ENCODE data around the gene HCN4.

Gene HCN4

GRCh38 chr15:73298522-73299245, 70.1 kb downstream of the HCN4 start:
- TF ChIP-seq Cebpa-rat (IDR thresholded peaks at IDR 0.05), result no peak
- Histone ChIP-seq H3K4me2 (0 out of 22 replicates have a peak overlapping the region, but pooled peaks of 2 of the 11 experiments have one; percentile 0 to 10), H3K4me1 (peaks cover 12 to 42% (median 23%) of the 10 kb centered on the region in 10 experiments), H3K36me3 (peaks cover 0 to 41% (median 9%) of the 10 kb centered on the region in 11 experiments; a peak in 10 of 22 replicates), H3K4me3 (no peak overlapping the region), H4K20me1 (peaks cover 0 to 2% (median 0%) of the 10 kb centered on the region in 11 experiments; a peak in 1 of 22 replicates), H3K9ac (no peak overlapping the region), H3K9me3 (replicated peaks in 1 of 11) (no peaks in the 10 kb centered on the region), H3K27me3 (no peaks in the 10 kb centered on the region), H3K27ac (no peak overlapping the region)

GRCh38 chr15:73296609-73297353, 72.0 kb downstream of the HCN4 start:
- peak overlapping the region in 2 of 11 experiments; percentile 31 to 42; a peak in 2 of 22 replicates for H3K27ac ChIP-seq
- H3K36me3 ChIP-seq, result peaks cover 0 to 39% (median 5%) of the 10 kb centered on the region in 11 experiments; a peak in 10 of 22 replicates
- no peak overlapping the region for H3K9ac ChIP-seq
- no peaks in the 10 kb centered on the region for H3K9me3 ChIP-seq (replicated peaks in 1 of 11)
- H3K27me3 ChIP-seq, result no peaks in the 10 kb centered on the region
- no peaks in the 10 kb centered on the region for H4K20me1 ChIP-seq
- no peak overlapping the region for H3K4me2 ChIP-seq
- H3K4me1 ChIP-seq, result peaks cover under 1 to 22% (median 6%) of the 10 kb centered on the region in 10 experiments; a peak in 18 of 20 replicates
- TF ChIP-seq Cebpa-rat (IDR thresholded peaks at IDR 0.05), result no peak
- no peak overlapping the region for H3K4me3 ChIP-seq

- no peaks in the 10 kb centered on the region for H4K20me1 ChIP-seq
- H3K27ac ChIP-seq, result peak overlapping the region in 3 of 11 experiments; percentile 31 to 42 (median 31); a peak in 5 of 22 replicates
- peaks cover 0 to 20% (median 4%) of the 10 kb centered on the region in 10 experiments; a peak in 9 of 20 replicates for H3K4me1 ChIP-seq
- H3K27me3 ChIP-seq, result no peaks in the 10 kb centered on the region
- no peak for TF ChIP-seq Cebpa-rat (IDR thresholded peaks at IDR 0.05)
- peak overlapping the region in 5 of 11 experiments; percentile 30 to 47 (median 43); a peak in 9 of 22 replicates for H3K4me2 ChIP-seq
- H3K36me3 ChIP-seq, result peaks cover 0 to 32% (median 5%) of the 10 kb centered on the region in 11 experiments; a peak in 10 of 22 replicates
- H3K9ac ChIP-seq, result no peak overlapping the region
- no peaks in the 10 kb centered on the region for H3K9me3 ChIP-seq (replicated peaks in 1 of 11)
- H3K4me3 ChIP-seq, result no peak overlapping the region
These were observed 73.0 kb downstream of the HCN4 start for GRCh38 chr15:73295630-73296286.

GRCh38 chr15:73293773-73294172, 75.0 kb downstream of the HCN4 start:
- TF ChIP-seq Cebpa-rat (IDR thresholded peaks at IDR 0.05), result no peak
- Histone ChIP-seq H3K4me3 (no peak overlapping the region), H3K27ac (no peak overlapping the region), H3K9ac (no peak overlapping the region), H3K4me2 (no peak overlapping the region), H3K9me3 (replicated peaks in 1 of 11) (no peaks in the 10 kb centered on the region), H3K36me3 (peaks cover 0 to 42% (median 22%) of the 10 kb centered on the region in 11 experiments; a peak in 12 of 22 replicates), H4K20me1 (no peaks in the 10 kb centered on the region), H3K4me1 (peaks cover 0 to 25% (median 4%) of the 10 kb centered on the region in 10 experiments; a peak in 11 of 20 replicates), H3K27me3 (no peaks in the 10 kb centered on the region)

- no peak overlapping the region for H3K4me3 ChIP-seq
- no peaks in the 10 kb centered on the region for H3K27me3 ChIP-seq
- H3K4me1 ChIP-seq, result peaks cover 10 to 43% (median 15%) of the 10 kb centered on the region in 10 experiments
- H3K27ac ChIP-seq, result no peak overlapping the region
- peaks cover 0 to 36% (median 26%) of the 10 kb centered on the region in 11 experiments; a peak in 12 of 22 replicates for H3K36me3 ChIP-seq
- no peaks in the 10 kb centered on the region for H3K9me3 ChIP-seq (replicated peaks in 1 of 11)
- no peak overlapping the region for H3K4me2 ChIP-seq
- no peak overlapping the region for H3K9ac ChIP-seq
- H4K20me1 ChIP-seq, result no peaks in the 10 kb centered on the region
- no peak for TF ChIP-seq Cebpa-rat (IDR thresholded peaks at IDR 0.05)
These were observed 77.3 kb downstream of the HCN4 start for GRCh38 chr15:73291441-73291840.

GRCh38 chr15:73287019-73287418, 81.7 kb downstream of the HCN4 start:
- Histone ChIP-seq H3K4me1 (peaks cover 10 to 43% (median 24%) of the 10 kb centered on the region in 10 experiments), H3K4me3 (no peak overlapping the region), H3K36me3 (peaks cover 7 to 42% (median 30%) of the 10 kb centered on the region in 11 experiments; a peak in 15 of 22 replicates), H3K9ac (peak overlapping the region in 4 of 11 experiments; percentile 40 to 61 (median 48); a peak in 7 of 22 replicates), H3K9me3 (replicated peaks in 1 of 11) (no peaks in the 10 kb centered on the region), H3K27ac (peak overlapping the region in 8 of 11 experiments; percentile 41 to 79 (median 56); a peak in 15 of 22 replicates), H3K4me2 (peak overlapping the region; percentile 14 to 72 (median 51); a peak in 21 of 22 replicates), H4K20me1 (no peaks in the 10 kb centered on the region), H3K27me3 (no peaks in the 10 kb centered on the region)
- TF ChIP-seq Cebpa-rat (IDR thresholded peaks at IDR 0.05), result peak in 1 of 11 experiments; percentile 60; a peak in 1 of 22 replicates

GRCh38 chr15:73286311-73286710, 82.4 kb downstream of the HCN4 start:
- H3K4me1 ChIP-seq, result peaks cover 10 to 43% (median 24%) of the 10 kb centered on the region in 10 experiments
- H3K4me2 ChIP-seq, result peak overlapping the region in 7 of 11 experiments; percentile 49 to 72 (median 60); a peak in 14 of 22 replicates
- no peaks in the 10 kb centered on the region for H3K9me3 ChIP-seq (replicated peaks in 1 of 11)
- H3K27me3 ChIP-seq, result no peaks in the 10 kb centered on the region
- no peaks in the 10 kb centered on the region for H4K20me1 ChIP-seq
- peak overlapping the region in 4 of 11 experiments; percentile 5 to 61 (median 32); a peak in 6 of 22 replicates for H3K9ac ChIP-seq
- no peak overlapping the region for H3K4me3 ChIP-seq
- no peak for TF ChIP-seq Cebpa-rat (IDR thresholded peaks at IDR 0.05)
- peaks cover 7 to 41% (median 30%) of the 10 kb centered on the region in 11 experiments; a peak in 15 of 22 replicates for H3K36me3 ChIP-seq
- H3K27ac ChIP-seq, result peak overlapping the region in 8 of 11 experiments; percentile 10 to 79 (median 56); a peak in 16 of 22 replicates

- no peak overlapping the region for H3K9ac ChIP-seq
- no peaks in the 10 kb centered on the region for H3K27me3 ChIP-seq
- H4K20me1 ChIP-seq, result no peaks in the 10 kb centered on the region
- TF ChIP-seq Cebpa-rat (IDR thresholded peaks at IDR 0.05), result no peak
- H3K9me3 ChIP-seq (replicated peaks in 1 of 11), result no peaks in the 10 kb centered on the region
- H3K36me3 ChIP-seq, result peaks cover under 1 to 27% (median 17%) of the 10 kb centered on the region in 11 experiments; a peak in 12 of 22 replicates
- no peak overlapping the region for H3K4me3 ChIP-seq
- no peak overlapping the region for H3K4me2 ChIP-seq
- H3K27ac ChIP-seq, result no peak overlapping the region
- peaks cover 10 to 41% (median 24%) of the 10 kb centered on the region in 10 experiments for H3K4me1 ChIP-seq
These were observed 84.6 kb downstream of the HCN4 start for GRCh38 chr15:73284090-73284716.
